ENCODE data around the gene MEIOSIN.

- TF ChIP-seq POLR2A (IDR thresholded peaks at IDR 0.05) (no peak), CTCF (IDR thresholded peaks at IDR 0.05) (no peak)
Observed at GRCh38 chr19:45717983-45718650, 15.1 kb upstream of the MEIOSIN start.

All from Peyer's patch (tissue), 4 donors.